Naive B cell (primary cell): Measurements from ENCODE around the gene BPI. TPM values are rescaled to one million over a fixed set of nuclear protein-coding genes. Genes with fewer than 3 reads are reported as not detected.
A peak's percentile ranks its signal among the peaks of the same experiment; 100 is the strongest.
"Not testable (repeated sequence)": the region's sequence is repeated elsewhere in the genome, so short reads cannot be mapped to it uniquely, and the experiment has no call there.

Source experiments
- ATAC-seq, 2 donors: fragments of 150-1000 bp; cut with Tn5 transposase; 2 replicates each; pipeline ENCODE4 v1.10.0; 2021; ENCODE audit warnings: low read depth in 2 of 2, mild to moderate bottlenecking in 2 of 2, moderate library complexity in 2 of 2
- DNase-seq: peaks from one replicate; pipeline ENCODE4 v3.0.0; 2022
- H3K27ac Mint-ChIP-seq, 6 donors: one replicate each; pipeline ENCODE4 v1.8.0; 2020 to 2022; ENCODE audit warnings: mild to moderate bottlenecking in 6 of 6, mixed read lengths in 6 of 6, moderate library complexity in 5 of 6, inconsistent platforms in 2 of 6
- H3K27me3 Mint-ChIP-seq, 3 donors: one replicate each; pipeline ENCODE4 v1.8.0; 2021 to 2022; ENCODE audit warnings: mixed read lengths in 3 of 3, mild to moderate bottlenecking in 1 of 3
- H3K36me3 Mint-ChIP-seq, 2 donors: one replicate each; pipeline ENCODE4 v1.8.0; 2020 to 2022; ENCODE audit warnings: mixed read lengths in 2 of 2, inconsistent platforms in 1 of 2, mild to moderate bottlenecking in 1 of 2
- H3K4me1 Mint-ChIP-seq, 3 donors: one replicate each; pipeline ENCODE4 v1.8.0; 2020 to 2022; ENCODE audit warnings: mixed read lengths in 3 of 3, inconsistent platforms in 1 of 3, mild to moderate bottlenecking in 1 of 3, moderate library complexity in 1 of 3
- H3K4me3 Mint-ChIP-seq, 8 donors: one replicate each; pipeline ENCODE4 v1.8.0; 2020 to 2022; ENCODE audit warnings: mild to moderate bottlenecking in 8 of 8, mixed read lengths in 8 of 8, moderate library complexity in 8 of 8, inconsistent platforms in 2 of 8
- H3K9me3 Mint-ChIP-seq, 7 donors: one replicate each; pipeline ENCODE4 v1.8.0; 2020 to 2022; ENCODE audit warnings: mixed read lengths in 7 of 7, mild to moderate bottlenecking in 5 of 7, inconsistent platforms in 2 of 7, moderate library complexity in 1 of 7
- polyA plus RNA-seq, 6 donors: library from polyadenylated mRNA; unstranded; fragments of 300-500 nt; fragmentation: Illumina TruSeq; gene quantifications; one replicate each; pipeline ENCODE4 v1.2.3, GENCODE V29; 2021; ENCODE audit warnings: low read depth in 6 of 6

The BPI gene
- polyA plus RNA-seq, 6 donors from 2014 or later, result not detected

DNA sequence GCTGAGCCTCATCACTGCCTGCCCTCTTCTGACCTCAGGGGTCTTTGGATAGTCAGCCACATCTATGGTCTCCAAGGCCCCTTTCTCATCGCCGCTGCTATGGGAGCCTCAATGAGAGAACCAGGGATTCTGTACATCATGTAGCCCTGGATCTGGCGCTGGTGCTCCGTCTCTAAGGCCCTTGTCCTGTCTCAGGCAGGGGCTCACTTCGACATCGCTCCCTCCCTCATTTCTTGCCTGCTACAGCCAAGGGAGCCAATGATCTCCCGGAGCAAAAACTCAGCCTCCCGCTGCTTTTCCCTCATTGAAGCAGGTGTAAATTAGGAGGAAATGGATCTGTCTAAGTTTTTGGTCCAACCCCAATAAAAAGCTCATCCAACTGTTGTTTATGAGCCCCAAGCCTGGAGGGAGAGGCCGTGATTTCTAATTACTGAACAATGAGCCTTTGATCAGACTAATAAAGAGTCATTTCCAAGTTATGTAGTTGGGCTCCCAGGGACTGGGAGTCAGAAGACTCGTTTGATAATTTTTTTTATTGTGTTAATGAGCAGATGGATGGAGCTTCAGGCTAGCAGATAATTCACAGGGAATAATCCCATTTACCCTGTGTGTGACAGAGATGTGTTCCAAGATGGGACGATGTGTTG is 73.2 kb downstream of the BPI start:
- H3K27ac Mint-ChIP-seq, result peak overlapping the region in 1 of 6 donors; percentile 52
- peaks cover 11 to 24% (median 15%) of the 10 kb centered on the region in 3 donors for H3K27me3 Mint-ChIP-seq
- ATAC-seq (no peak), DNase-seq (no peak)
- H3K4me3 Mint-ChIP-seq, result no peak overlapping the region
- H3K4me1 Mint-ChIP-seq, result no peaks in the 10 kb centered on the region
- H3K9me3 Mint-ChIP-seq, result peaks cover 0 to 4% (median 0%) of the 10 kb centered on the region in 7 donors
- H3K36me3 Mint-ChIP-seq, result no peaks in the 10 kb centered on the region

DNA sequence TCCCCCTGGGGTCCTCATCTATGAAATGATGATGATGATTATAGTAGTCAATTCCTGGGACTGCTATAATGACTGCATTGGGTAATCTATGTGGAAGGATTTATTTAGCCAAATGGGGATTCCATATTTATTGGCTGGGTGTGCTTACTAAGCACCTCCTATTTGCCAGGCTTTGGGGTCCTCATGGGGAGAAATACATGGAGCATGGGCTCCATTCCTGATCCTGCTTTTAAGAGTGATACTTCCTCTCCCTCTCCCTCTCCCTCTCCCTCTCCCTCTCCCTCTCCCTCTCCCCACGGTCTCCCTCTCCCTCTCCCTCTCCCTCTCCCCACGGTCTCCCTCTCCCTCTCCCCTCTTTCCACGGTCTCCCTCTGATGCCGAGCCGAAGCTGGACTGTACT is 73.9 kb downstream of the BPI start:
- H3K9me3 Mint-ChIP-seq, DNase-seq, ATAC-seq, H3K36me3 Mint-ChIP-seq, H3K4me3 Mint-ChIP-seq, H3K4me1 Mint-ChIP-seq: not testable (repeated sequence)
- Mint-ChIP-seq H3K27ac (peak overlapping the region in 1 of 6 donors; percentile 69), H3K27me3 (peaks cover 17 to 29% (median 22%) of the 10 kb centered on the region in 3 donors)

DNA sequence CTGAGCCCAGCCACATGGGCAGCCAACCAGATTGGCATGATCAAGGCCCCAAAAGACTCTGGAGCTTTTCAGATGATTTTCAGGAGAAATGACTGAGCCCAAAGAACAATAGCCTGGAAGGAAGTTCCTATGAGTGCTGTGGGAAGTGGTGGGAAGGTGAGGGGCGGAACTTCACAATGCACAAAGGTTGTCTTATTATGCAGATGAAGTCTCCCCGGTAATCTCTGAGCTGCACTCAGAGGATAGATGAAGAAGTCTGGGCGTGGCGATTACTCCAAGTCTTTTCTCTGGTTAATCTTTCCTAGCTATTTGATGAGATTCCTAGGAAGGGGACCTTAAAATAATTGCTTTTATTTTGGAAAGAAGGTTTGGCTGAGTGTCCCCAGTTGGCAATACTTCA is 79.2 kb downstream of the BPI start:
- H3K4me3 Mint-ChIP-seq, result no peak overlapping the region
- peaks cover 34 to 49% (median 47%) of the 10 kb centered on the region in 3 donors for H3K27me3 Mint-ChIP-seq
- H3K9me3 Mint-ChIP-seq, result peaks cover 0 to 10% (median 0%) of the 10 kb centered on the region in 7 donors
- H3K36me3 Mint-ChIP-seq, result no peaks in the 10 kb centered on the region
- ATAC-seq (no peak), DNase-seq (no peak)
- no peaks in the 10 kb centered on the region for H3K4me1 Mint-ChIP-seq
- no peak overlapping the region for H3K27ac Mint-ChIP-seq

DNA sequence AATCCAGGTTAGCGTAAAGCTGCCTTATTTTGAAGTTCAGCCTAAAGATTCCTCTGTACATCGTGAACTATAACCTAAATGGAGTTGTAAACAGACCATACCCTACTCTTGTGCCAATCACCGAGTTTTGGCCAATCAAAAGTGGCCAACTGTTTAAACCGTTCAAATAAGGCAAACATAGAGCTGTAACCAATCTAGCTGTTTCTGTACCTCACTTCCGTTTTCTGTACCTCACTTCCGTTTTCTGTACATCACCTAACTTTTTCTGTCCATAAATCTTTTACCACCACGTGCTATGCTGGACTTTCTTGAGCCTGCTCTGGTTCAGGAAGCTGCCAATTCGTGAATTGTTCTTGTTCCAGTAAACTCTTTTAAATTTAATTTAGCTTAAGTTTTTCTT is 82.0 kb downstream of the BPI start:
- peaks cover 36 to 51% (median 41%) of the 10 kb centered on the region in 3 donors for H3K27me3 Mint-ChIP-seq
- DNase-seq (no peak), ATAC-seq (no peak)
- no peaks in the 10 kb centered on the region for H3K36me3 Mint-ChIP-seq
- no peak overlapping the region for H3K27ac Mint-ChIP-seq
- H3K4me3 Mint-ChIP-seq, result no peak overlapping the region
- peaks cover 0 to 34% (median 10%) of the 10 kb centered on the region in 7 donors for H3K9me3 Mint-ChIP-seq
- H3K4me1 Mint-ChIP-seq, result no peaks in the 10 kb centered on the region

DNA sequence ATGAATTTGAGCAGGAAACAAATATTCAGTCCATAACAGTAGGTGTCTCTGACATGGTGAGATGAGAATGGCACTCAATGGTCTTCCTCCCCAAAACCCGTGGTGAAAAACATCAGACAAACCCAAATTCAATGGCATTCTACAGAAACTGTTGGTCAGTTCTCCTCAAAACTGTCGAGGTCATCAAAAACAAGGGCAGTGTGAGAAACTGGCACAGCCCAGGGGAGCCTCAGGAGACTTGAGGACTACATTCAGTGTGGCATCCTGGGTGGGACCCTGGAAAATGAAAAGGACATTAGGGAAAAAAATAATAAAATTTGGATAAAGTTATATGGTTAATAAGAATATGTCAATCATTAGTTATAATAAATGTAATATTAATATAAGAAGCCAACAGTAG is 82.9 kb downstream of the BPI start:
- ATAC-seq, result no peak
- peaks cover 0 to 34% (median 10%) of the 10 kb centered on the region in 7 donors for H3K9me3 Mint-ChIP-seq
- H3K4me1 Mint-ChIP-seq, result no peaks in the 10 kb centered on the region
- DNase-seq, result no peak
- H3K4me3 Mint-ChIP-seq, result no peak overlapping the region
- peaks cover 31 to 46% (median 35%) of the 10 kb centered on the region in 3 donors for H3K27me3 Mint-ChIP-seq
- H3K27ac Mint-ChIP-seq, result no peak overlapping the region
- no peaks in the 10 kb centered on the region for H3K36me3 Mint-ChIP-seq

Other genes with a start within 250 kb of the BPI start
- gene TGM2, start 138.9 kb upstream of the BPI start, polyA plus RNA-seq, result under 1 TPM in 2 of 6 donors, not detected in 4; 0.21 to 0.29 TPM
- not detected for gene KIAA1755, start 43.4 kb upstream of the BPI start, polyA plus RNA-seq
- gene LBP, start 42.3 kb downstream of the BPI start, polyA plus RNA-seq, result not detected
- 10 to 100 TPM; 25.8 to 100.0 (median 56.5) TPM for gene SNHG17, start 131.2 kb downstream of the BPI start, polyA plus RNA-seq
- 10 to 100 TPM in 5 of 6 donors, 1 to 10 TPM in 1; 6.3 to 17.4 (median 11.8) TPM for gene RALGAPB, start 168.7 kb downstream of the BPI start, polyA plus RNA-seq